Esophagus muscularis mucosa (tissue), 4 donors: ENCODE measurements around the gene ARL6IP1. TPM values are rescaled to one million over a fixed set of nuclear protein-coding genes. Genes with fewer than 3 reads are reported as not detected.

Source experiments
- DNase-seq: peaks from one replicate; pipeline ENCODE4 v3.0.0-alpha.2; 2017; ENCODE audit errors: extremely low spot score
- H3K27ac ChIP-seq, 4 donors: fragments of 200-600 bp; sonication (generic); replicated peaks in 1 of 4; 1 replicate in 3 of 4; 2 replicates in 1 of 4; pipeline ENCODE4 v1.5.1; 2016 to 2019; ENCODE audit warnings: mild to moderate bottlenecking in 1 of 4
- H3K27me3 ChIP-seq, 4 donors: fragments of 200-600 bp; sonication (generic); one replicate each; pipeline versions ENCODE4 v1.5.1 to v1.6.0; 2016 to 2019
- H3K36me3 ChIP-seq, 4 donors: fragments of 200-600 bp; sonication (generic); one replicate each; pipeline ENCODE4 v1.5.1; 2016 to 2019
- H3K4me1 ChIP-seq, 4 donors: fragments of 200-600 bp; sonication (generic); one replicate each; pipeline ENCODE4 v1.5.1; 2016 to 2019
- H3K4me3 ChIP-seq, 4 donors: fragments of 200-600 bp; sonication (generic); 1 replicate in 2 of 4; 2 replicates in 2 of 4; pipeline ENCODE4 v1.5.1; 2016 to 2019; ENCODE audit warnings: mild to moderate bottlenecking in 4 of 4, moderate library complexity in 1 of 4
- H3K9me3 ChIP-seq, 4 donors: fragments of 200-600 bp; sonication (generic); 1 replicate in 3 of 4; 2 replicates in 1 of 4; pipeline ENCODE4 v1.5.1; 2016 to 2019
- CTCF ChIP-seq, 3 experiments: fragments of 200-600 bp in 2 of 3; fragments of 450-650 bp in 1 of 3; sonication (generic) in 2 of 3; IDR thresholded peaks; one replicate each; pipeline ENCODE4 v1.5.1; 2017 to 2019; ENCODE audit warnings: antibody characterized with exemption in 3 of 3, mild to moderate bottlenecking in 2 of 3, moderate library complexity in 1 of 3
- EP300 ChIP-seq: sonication (generic); formaldehyde crosslinking; IDR thresholded peaks from one replicate; pipeline ENCODE4 v1.6.1; 2017; ENCODE audit warnings: antibody characterized with exemption
- POLR2A ChIP-seq: fragments of 450-650 bp; IDR thresholded peaks from one replicate; pipeline ENCODE4 v1.6.1; 2017; ENCODE audit warnings: antibody characterized with exemption, moderate library complexity, mild to moderate bottlenecking, low read depth
- POLR2AphosphoS5 ChIP-seq, 2 donors: sonication (generic); formaldehyde crosslinking; IDR thresholded peaks; one replicate each; pipeline ENCODE4 v1.6.1; 2017; ENCODE audit warnings: antibody characterized with exemption in 2 of 2
- WGBS: methylation state at CpG from one replicate; pipeline ENCODE4 v1.1.5; 2018; 5-methylcytosine and 5-hydroxymethylcytosine counted together
- intact Hi-C: fragments of 100-400 bp; cut with DNase I; formaldehyde crosslinking; loops from one replicate; pipeline ENCODE4 v1.15.1; 2023
- total RNA-seq, 4 donors: library from RNA; depleted of rRNA; stranded (reverse); fragments of >200 nt; gene quantifications; one replicate each; pipeline versions ENCODE4 v1.1.0 to v1.2.1, GENCODE V29; 2016

The ARL6IP1 gene
- total RNA-seq, 4 donors from 2014 or later, result 53.4 to 146 (median 91.2) TPM

- DNase-seq, result no peak
- no peaks in the 10 kb centered on the region for H3K9me3 ChIP-seq
- intact Hi-C loops, result no loop called here
- 89% methylated on average over 3 of the region's 3 CpGs for WGBS
- TF ChIP-seq EP300 (no peak), POLR2AphosphoS5 (IDR thresholded peaks at IDR 0.05) (no peak), POLR2A (no peak), CTCF (IDR thresholded peaks at IDR 0.05) (no peak)
- no peak overlapping the region for H3K27ac ChIP-seq
- H3K36me3 ChIP-seq, result peaks cover 58 to 94% (median 84%) of the 10 kb centered on the region in 4 donors
- no peaks in the 10 kb centered on the region for H3K4me1 ChIP-seq
- H3K27me3 ChIP-seq, result no peaks in the 10 kb centered on the region
- no peak overlapping the region for H3K4me3 ChIP-seq
Measured at GRCh38 chr16:18811925-18812324, 10.6 kb upstream of the ARL6IP1 start.

- Histone ChIP-seq H3K27ac (no peak overlapping the region), H3K4me3 (no peak overlapping the region), H3K9me3 (no peaks in the 10 kb centered on the region), H3K36me3 (peaks cover 45 to 78% (median 61%) of the 10 kb centered on the region in 4 donors), H3K4me1 (peaks cover 0 to 9% (median 5%) of the 10 kb centered on the region in 4 donors), H3K27me3 (no peaks in the 10 kb centered on the region)
- TF ChIP-seq EP300, result no peak
- TF ChIP-seq CTCF (IDR thresholded peaks at IDR 0.05), result no peak
- TF ChIP-seq POLR2A, result no peak
- TF ChIP-seq POLR2AphosphoS5 (IDR thresholded peaks at IDR 0.05), result no peak
- WGBS, result 95% methylated on average over 13 of the region's 13 CpGs
- no peak for DNase-seq
- intact Hi-C loops, result no loop called here
Measured at GRCh38 chr16:18809165-18809564, 7.8 kb upstream of the ARL6IP1 start.

- no peak for DNase-seq
- no peaks in the 10 kb centered on the region for H3K9me3 ChIP-seq
- TF ChIP-seq POLR2A, result no peak
- no peak for TF ChIP-seq CTCF (IDR thresholded peaks at IDR 0.05)
- intact Hi-C loops, result no loop called here
- peaks cover 10 to 35% (median 26%) of the 10 kb centered on the region in 4 donors for H3K4me1 ChIP-seq
- 23% methylated on average over 2 of the region's 2 CpGs for WGBS
- no peak overlapping the region for H3K4me3 ChIP-seq
- peaks cover 23 to 45% (median 31%) of the 10 kb centered on the region in 4 donors for H3K36me3 ChIP-seq
- no peaks in the 10 kb centered on the region for H3K27me3 ChIP-seq
- peak overlapping the region in 2 of 4 donors; percentile 17 to 48 for H3K27ac ChIP-seq
Measured at GRCh38 chr16:18805257-18805773, 4.0 kb upstream of the ARL6IP1 start.

GRCh38 chr16:18804540-18804939 lies 3.2 kb upstream of the ARL6IP1 start:
- Histone ChIP-seq H3K4me1 (peaks cover 18 to 42% (median 34%) of the 10 kb centered on the region in 4 donors), H3K9me3 (no peaks in the 10 kb centered on the region), H3K27ac (peak overlapping the region; percentile 17 to 48 (median 36)), H3K27me3 (no peaks in the 10 kb centered on the region), H3K4me3 (no peak overlapping the region), H3K36me3 (peaks cover 18 to 37% (median 24%) of the 10 kb centered on the region in 4 donors)
- no peak for TF ChIP-seq POLR2A
- TF ChIP-seq EP300, result no peak
- no peak for TF ChIP-seq CTCF (IDR thresholded peaks at IDR 0.05)
- TF ChIP-seq POLR2AphosphoS5 (IDR thresholded peaks at IDR 0.05), result no peak
- DNase-seq, result no peak
- WGBS, result 44% methylated on average over 3 of the region's 3 CpGs
- intact Hi-C loops, result no loop called here
